ENCODE results near the gene LSAMP. TPM values are rescaled to one million over a fixed set of nuclear protein-coding genes. Genes with fewer than 3 reads are reported as not detected.
"Not testable (repeated sequence)": the region's sequence is repeated elsewhere in the genome, so short reads cannot be mapped to it uniquely, and the experiment has no call there.

The LSAMP gene
- total RNA-seq, 4 donors from 2014 or later = 1.3 to 8.3 (median 1.8) TPM

DNA sequence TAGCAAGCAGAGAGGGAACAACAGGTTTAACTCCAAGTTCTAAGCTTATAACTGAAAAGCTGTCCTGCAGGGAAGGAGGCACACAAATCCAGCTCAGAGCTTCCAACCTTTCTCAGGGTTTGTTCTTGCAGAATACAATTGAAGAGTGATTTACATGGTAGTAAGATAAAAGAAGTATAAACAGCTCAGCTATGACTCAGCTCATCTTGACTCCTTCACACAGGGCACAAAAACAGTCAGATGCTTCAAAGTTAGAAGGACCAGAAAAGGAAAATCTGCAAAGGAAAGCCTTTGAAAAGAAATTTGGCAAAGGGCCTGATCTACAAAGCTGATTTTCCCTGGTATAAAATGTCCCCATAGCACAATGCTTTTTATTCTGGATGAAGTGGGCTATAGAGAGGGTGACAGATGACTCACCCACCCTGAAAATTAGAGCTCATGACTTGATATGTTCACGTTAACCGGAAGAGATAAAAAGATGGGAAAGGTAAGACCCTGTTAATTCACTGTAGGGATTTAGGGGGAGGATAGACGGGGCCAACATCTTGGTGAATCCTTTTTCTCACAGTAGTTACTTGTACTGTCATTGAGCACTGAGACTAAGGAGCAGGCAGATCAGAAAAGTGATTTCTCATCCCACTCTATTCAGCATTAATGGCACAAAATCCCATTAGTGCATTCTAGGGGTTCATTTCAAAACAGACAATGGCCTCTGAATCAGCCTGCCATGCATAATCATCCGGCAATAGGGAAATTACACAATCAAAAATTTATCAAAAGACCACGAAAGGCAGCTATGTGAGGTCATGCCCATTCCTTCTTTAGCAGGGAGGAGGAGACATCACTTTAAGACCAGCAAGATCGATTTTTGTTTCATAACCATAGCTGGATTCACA lies 678.5 kb downstream of the LSAMP start:
- Histone ChIP-seq H3K9me3 (no peaks in the 10 kb centered on the region), H3K27me3 (no peaks in the 10 kb centered on the region), H3K27ac (no peak overlapping the region), H3K4me1 (no peaks in the 10 kb centered on the region), H3K4me3 (no peak overlapping the region), H3K36me3 (no peaks in the 10 kb centered on the region)
- DNase-seq = no peak
- no peak for TF ChIP-seq POLR2A (IDR thresholded peaks at IDR 0.05)
- TF ChIP-seq, protein P1, sequence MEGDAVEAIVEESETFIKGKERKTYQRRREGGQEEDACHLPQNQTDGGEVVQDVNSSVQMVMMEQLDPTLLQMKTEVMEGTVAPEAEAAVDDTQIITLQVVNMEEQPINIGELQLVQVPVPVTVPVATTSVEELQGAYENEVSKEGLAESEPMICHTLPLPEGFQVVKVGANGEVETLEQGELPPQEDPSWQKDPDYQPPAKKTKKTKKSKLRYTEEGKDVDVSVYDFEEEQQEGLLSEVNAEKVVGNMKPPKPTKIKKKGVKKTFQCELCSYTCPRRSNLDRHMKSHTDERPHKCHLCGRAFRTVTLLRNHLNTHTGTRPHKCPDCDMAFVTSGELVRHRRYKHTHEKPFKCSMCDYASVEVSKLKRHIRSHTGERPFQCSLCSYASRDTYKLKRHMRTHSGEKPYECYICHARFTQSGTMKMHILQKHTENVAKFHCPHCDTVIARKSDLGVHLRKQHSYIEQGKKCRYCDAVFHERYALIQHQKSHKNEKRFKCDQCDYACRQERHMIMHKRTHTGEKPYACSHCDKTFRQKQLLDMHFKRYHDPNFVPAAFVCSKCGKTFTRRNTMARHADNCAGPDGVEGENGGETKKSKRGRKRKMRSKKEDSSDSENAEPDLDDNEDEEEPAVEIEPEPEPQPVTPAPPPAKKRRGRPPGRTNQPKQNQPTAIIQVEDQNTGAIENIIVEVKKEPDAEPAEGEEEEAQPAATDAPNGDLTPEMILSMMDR (IDR thresholded peaks at IDR 0.05) = no peak

- H3K4me1 ChIP-seq = no peaks in the 10 kb centered on the region
- no peak overlapping the region for H3K27ac ChIP-seq
- no peak for TF ChIP-seq POLR2A (IDR thresholded peaks at IDR 0.05)
- TF ChIP-seq, protein P1 (IDR thresholded peaks at IDR 0.05) = no peak
- H3K36me3 ChIP-seq = no peaks in the 10 kb centered on the region
- no peaks in the 10 kb centered on the region for H3K27me3 ChIP-seq
- DNase-seq = no peak
- H3K4me3 ChIP-seq = no peak overlapping the region
- H3K9me3 ChIP-seq = no peaks in the 10 kb centered on the region
These were observed 683.4 kb downstream of the LSAMP start for GRCh38 chr3:115761927-115762305.

DNA sequence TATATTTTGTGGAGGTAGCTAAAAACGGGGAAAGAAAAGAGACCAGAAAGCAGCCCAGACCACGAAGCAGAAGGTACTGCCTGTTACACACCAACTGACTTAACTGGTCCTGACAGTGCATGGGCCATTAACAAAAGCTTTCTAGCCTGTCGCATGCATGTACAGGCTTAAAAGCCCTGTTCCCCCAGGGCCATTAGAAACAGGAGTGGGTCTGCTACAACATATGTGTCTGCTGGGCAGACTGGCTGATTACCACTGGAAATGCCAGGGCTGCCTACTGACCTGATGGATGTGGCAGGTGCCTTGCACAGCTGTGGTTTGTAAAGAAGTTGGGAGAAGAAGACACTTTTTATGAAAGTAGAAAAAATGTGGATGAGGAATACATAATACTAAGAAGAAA lies 684.6 kb downstream of the LSAMP start:
- DNase-seq = no peak
- Histone ChIP-seq H3K36me3 (no peaks in the 10 kb centered on the region), H3K4me3 (no peak overlapping the region), H3K27ac (no peak overlapping the region), H3K27me3 (no peaks in the 10 kb centered on the region), H3K9me3 (no peaks in the 10 kb centered on the region), H3K4me1 (no peaks in the 10 kb centered on the region)
- TF ChIP-seq, protein P1 (IDR thresholded peaks at IDR 0.05) = no peak
- TF ChIP-seq POLR2A (IDR thresholded peaks at IDR 0.05) = no peak

DNA sequence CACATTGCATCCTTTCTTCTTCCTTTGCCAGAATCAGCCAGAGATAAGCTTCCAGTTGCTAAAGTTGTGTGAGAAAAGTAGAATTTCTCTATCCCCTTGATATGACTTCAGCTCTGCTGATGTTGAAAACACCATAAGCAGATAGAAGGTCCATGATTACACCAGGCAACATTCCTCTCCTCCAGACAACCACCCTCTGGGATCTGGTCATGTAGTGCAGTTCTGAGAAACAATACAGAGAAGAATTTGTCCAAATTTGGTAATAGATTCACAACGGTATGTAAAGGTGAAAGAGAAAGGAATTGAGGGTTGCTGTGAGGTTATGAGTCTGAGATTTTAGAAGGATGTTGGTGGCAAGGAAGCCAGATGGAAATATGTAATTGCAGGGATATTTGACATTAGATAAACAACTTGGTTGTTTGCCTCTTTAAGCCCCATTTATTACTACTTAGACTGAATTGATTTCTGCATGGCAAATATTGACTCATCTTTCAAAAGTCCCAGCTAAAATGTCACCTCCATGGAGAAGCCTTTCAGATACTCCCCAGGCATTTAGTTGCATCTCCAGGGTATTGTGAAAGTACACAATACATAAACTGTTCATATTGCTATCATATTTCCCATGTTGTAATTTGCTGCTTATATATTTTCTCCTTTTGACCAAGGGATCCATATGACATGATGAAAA lies 687.1 kb downstream of the LSAMP start:
- H3K4me3 ChIP-seq = no peak overlapping the region

DNA sequence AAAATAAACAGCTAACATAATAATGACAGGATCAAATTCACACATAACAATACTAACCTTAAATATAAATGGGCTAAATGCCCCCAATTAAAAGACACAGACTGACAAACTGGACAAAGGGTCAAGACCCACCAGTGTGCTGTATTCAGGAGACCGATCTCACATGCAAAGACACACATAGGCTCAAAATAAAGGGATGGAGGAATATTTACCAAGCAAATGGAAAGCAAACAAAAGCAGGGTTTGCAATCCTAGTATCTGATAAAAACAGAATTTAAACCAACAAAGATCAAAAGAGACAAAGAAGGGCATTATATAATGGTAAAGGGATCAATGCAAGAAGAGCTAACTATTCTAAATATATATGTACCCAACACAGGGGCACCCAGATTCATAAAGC lies 692.3 kb downstream of the LSAMP start:
- H3K4me1 ChIP-seq, H3K4me3 ChIP-seq, DNase-seq, H3K9me3 ChIP-seq, H3K27ac ChIP-seq, H3K36me3 ChIP-seq, H3K27me3 ChIP-seq: not testable (repeated sequence)

More for the DNA sequence above, 687.1 kb downstream of the LSAMP start:
- Histone ChIP-seq H3K27ac (no peak overlapping the region), H3K27me3 (no peaks in the 10 kb centered on the region), H3K36me3 (no peaks in the 10 kb centered on the region), H3K9me3 (no peaks in the 10 kb centered on the region), H3K4me1 (no peaks in the 10 kb centered on the region)
- TF ChIP-seq, protein P1 (IDR thresholded peaks at IDR 0.05) = no peak
- no peak for TF ChIP-seq POLR2A (IDR thresholded peaks at IDR 0.05)
- DNase-seq = no peak

Small RNA genes within 50 kb of the gene (small RNA-seq; reads per million reads assigned to genes)
- gene RN7SL815P = 0 reads per million in 2 donors
